ENCODE results near the gene DDX50.

Gene DDX50

GRCh38 chr10:68981074-68981473, 80.0 kb downstream of the DDX50 start:
- DNase-seq (ENCODE audit: low read depth): peak; percentile 18

DNA sequence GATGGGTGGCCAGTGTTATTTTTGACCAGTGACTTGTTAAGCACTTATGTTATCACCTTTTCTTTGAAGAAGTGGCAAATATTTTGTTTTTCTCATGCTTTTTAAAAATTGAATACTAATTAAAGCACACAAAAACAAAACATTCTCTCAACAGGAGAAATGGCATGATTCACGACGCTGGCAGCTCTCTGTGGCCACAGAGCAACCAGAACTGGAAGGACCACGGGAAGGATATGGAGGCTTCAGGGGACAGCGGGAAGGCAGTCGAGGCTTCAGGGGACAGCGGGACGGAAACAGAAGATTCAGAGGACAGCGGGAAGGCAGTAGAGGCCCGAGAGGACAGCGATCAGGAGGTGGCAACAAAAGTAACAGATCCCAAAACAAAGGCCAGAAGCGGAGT, 81.3 kb downstream of the DDX50 start:
- no peak for DNase-seq (ENCODE audit: low read depth)

GRCh38 chr10:68987611-68988010, 86.5 kb downstream of the DDX50 start:
- DNase-seq (ENCODE audit: low read depth): no peak

DNA sequence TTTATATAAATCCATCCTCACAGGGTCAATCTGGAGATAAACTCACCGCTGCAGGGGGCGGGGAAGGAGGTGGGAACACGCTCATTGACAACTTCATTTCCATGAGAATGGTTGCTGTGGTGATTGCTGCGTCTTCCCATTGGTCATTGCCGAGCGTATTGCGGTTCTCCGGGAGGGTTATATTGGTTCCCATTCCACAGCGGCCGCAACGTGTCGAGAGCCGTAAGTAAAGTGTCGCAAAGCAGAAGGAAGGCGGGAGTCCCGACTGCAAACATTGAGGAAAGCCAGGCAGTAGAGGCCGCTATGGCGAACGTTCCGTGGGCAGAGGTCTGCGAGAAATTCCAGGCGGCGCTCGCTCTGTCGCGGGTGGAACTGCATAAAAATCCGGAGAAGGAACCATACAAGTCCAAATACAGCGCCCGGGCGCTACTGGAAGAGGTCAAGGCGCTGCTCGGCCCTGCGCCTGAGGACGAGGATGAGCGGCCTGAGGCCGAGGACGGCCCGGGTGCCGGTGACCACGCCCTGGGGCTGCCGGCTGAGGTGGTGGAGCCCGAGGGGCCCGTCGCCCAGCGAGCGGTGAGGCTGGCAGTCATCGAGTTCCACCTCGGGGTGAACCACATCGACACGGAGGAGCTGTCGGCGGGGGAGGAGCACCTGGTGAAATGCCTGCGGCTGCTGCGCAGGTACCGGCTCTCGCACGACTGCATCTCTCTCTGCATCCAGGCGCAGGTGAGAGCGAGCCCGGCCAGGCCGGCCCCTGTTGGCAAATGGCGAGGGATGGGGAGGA, 87.6 kb downstream of the DDX50 start, which contains the start of gene KIFBP:
TSS of gene KIFBP (plus strand) at position 274 of the 787 bp plus-strand sequence. CDS start at position 304, 30 bp downstream.
- peak; percentile 98 for DNase-seq (ENCODE audit: low read depth)

DNA sequence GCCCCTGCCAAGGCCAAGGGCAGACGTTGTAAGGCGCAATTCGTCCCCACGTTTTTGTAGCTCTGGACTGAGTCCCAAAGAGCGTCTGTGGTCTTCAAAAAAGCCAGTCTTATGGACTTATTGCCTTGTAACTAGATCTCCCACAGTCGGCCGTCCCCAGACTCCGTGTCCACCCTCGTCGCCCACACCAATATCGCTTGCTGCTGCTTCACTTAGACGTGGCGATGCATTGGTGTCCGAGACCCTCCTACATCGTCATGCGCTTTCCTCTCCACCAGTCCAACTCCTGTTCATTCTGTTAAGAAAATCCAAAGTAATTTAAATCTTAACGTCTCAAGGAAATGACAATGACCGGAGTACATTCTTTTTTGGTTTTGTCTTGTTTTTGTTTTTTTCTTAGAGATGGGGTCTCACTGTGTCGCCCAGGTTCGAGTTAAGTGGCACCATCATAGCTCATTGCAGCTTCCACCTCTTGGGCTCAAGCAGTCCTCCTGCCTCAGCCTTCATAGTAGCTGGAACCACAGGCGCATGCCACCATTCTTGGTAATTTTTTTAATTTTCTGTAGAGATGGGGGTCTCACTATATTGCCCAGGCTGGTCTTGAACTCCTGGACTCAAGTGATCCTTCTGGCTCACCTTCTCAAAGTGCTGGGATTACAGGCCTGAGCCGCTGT, 88.3 kb downstream of the DDX50 start:
- DNase-seq (ENCODE audit: low read depth): peak; percentile 45

DNA sequence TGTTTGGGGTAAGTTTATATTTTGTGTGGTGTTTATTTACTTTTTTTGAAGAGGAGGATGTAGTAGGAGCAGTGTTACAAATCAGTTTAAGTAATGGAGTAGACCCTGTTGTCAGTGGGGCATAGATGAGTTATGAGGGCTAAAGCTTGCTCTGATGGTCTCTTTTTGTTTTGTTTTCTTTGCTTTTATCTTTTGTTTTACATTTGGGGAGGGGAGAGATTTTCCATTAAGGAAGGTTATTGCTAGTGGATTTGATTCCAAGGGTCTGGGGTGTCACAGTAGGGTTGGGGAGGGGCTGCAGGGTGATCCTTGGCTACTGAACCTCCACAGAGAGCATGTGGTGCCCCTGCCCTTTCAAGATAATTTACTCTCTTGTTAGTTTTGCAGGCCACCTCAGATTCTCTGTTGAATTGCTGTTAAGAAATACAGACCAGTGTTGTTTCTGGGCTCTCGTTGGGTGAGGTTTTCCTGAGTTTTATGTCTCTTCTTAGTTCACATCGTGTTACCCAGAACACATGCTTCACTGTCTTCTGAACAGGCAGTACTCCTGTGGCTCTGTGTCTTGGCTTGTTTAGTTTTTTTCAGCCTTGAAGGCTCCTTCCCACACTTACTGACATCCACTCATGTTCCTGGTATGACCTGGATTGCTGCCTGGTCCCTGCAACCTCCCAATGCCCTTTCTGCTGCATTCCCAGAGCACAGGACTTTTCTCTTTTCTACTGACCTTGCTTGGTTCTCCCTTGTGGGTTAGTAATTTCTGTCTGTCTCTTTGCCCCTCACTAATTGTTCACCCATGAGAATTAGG, 91.7 kb downstream of the DDX50 start:
- DNase-seq (ENCODE audit: low read depth): peak; percentile 98
